ENCODE results near the gene MCM8. TPM values are rescaled to one million over a fixed set of nuclear protein-coding genes. Genes with fewer than 3 reads are reported as not detected.

The MCM8 gene
- total RNA-seq, 2 donors from 2014 or later = 26.1 to 43.0 TPM

DNA sequence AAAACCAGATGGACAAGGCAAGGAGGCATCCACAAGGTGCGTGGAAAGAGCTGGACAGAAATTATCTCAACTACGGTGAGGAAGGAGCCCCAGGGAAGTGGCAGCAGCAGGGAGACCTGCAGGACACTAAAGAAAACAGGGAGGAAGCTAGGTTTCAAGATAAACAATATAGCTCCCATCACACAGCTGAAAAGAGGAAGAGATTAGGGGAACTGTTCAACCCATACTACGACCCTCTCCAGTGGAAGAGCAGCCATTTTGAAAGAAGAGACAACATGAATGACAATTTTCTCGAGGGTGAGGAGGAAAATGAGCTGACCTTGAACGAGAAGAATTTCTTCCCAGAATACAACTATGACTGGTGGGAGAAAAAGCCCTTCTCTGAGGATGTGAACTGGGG, 27.0 kb upstream of the MCM8 start:
- Histone ChIP-seq H3K36me3 (ENCODE audit: control insufficient read depth, insufficient read depth, low read length) (no peaks in the 10 kb centered on the region), H3K27me3 (ENCODE audit: control insufficient read depth, insufficient read depth, low read length, poor library complexity, severe bottlenecking) (peaks cover 12% of the 10 kb centered on the region), H3K9me3 (ENCODE audit: control insufficient read depth, low read length) (no peaks in the 10 kb centered on the region), H3K9ac (ENCODE audit: extremely low read depth, low read length, poor library complexity, severe bottlenecking) (no peak overlapping the region), H3K27ac (ENCODE audit: low read depth, low read length) (no peak overlapping the region), H3K4me1 (ENCODE audit: control insufficient read depth, insufficient read depth, low read length) (peaks cover 14% of the 10 kb centered on the region), H3K4me3 (ENCODE audit: low read length) (no peak overlapping the region)
- 94 to 95% methylated on average over 4 to 5 of the region's 5 CpGs for WGBS, 2 experiments (ENCODE audit: insufficient coverage in 1 of 2, insufficient read length in 1 of 2)
- no peak overlapping the region for H3K27ac Mint-ChIP-seq
- peaks cover 19% of the 10 kb centered on the region for H3K27me3 Mint-ChIP-seq (ENCODE audit: insufficient read depth)
- TF ChIP-seq, protein P1, sequence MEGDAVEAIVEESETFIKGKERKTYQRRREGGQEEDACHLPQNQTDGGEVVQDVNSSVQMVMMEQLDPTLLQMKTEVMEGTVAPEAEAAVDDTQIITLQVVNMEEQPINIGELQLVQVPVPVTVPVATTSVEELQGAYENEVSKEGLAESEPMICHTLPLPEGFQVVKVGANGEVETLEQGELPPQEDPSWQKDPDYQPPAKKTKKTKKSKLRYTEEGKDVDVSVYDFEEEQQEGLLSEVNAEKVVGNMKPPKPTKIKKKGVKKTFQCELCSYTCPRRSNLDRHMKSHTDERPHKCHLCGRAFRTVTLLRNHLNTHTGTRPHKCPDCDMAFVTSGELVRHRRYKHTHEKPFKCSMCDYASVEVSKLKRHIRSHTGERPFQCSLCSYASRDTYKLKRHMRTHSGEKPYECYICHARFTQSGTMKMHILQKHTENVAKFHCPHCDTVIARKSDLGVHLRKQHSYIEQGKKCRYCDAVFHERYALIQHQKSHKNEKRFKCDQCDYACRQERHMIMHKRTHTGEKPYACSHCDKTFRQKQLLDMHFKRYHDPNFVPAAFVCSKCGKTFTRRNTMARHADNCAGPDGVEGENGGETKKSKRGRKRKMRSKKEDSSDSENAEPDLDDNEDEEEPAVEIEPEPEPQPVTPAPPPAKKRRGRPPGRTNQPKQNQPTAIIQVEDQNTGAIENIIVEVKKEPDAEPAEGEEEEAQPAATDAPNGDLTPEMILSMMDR (conservative IDR thresholded peaks at IDR 0.05) = no peak
- H3K4me3 Mint-ChIP-seq = no peak overlapping the region
- no peak for DNase-seq
- H3K4me1 Mint-ChIP-seq = peaks cover 16% of the 10 kb centered on the region
- H3K36me3 Mint-ChIP-seq (ENCODE audit: low read depth) = no peaks in the 10 kb centered on the region
- no peaks in the 10 kb centered on the region for H3K9me3 Mint-ChIP-seq

GRCh38 chr20:5925551-5925950, 24.9 kb upstream of the MCM8 start:
- peaks cover under 1% of the 10 kb centered on the region for H3K4me1 Mint-ChIP-seq
- peaks cover 13% of the 10 kb centered on the region for H3K27me3 ChIP-seq (ENCODE audit: control insufficient read depth, insufficient read depth, low read length, poor library complexity, severe bottlenecking)
- WGBS, 2 experiments (ENCODE audit: insufficient coverage in 1 of 2, insufficient read length in 1 of 2) = 87% methylated on average over 3 of the region's 3 CpGs
- no peak overlapping the region for H3K27ac ChIP-seq (ENCODE audit: low read depth, low read length)
- no peaks in the 10 kb centered on the region for H3K36me3 ChIP-seq (ENCODE audit: control insufficient read depth, insufficient read depth, low read length)
- H3K4me3 Mint-ChIP-seq = no peak overlapping the region
- DNase-seq = no peak
- H3K27ac Mint-ChIP-seq = no peak overlapping the region
- no peak overlapping the region for H3K9ac ChIP-seq (ENCODE audit: extremely low read depth, low read length, poor library complexity, severe bottlenecking)
- H3K4me1 ChIP-seq (ENCODE audit: control insufficient read depth, insufficient read depth, low read length) = peaks cover 2% of the 10 kb centered on the region
- no peak overlapping the region for H3K4me3 ChIP-seq (ENCODE audit: low read length)
- H3K9me3 ChIP-seq (ENCODE audit: control insufficient read depth, low read length) = no peaks in the 10 kb centered on the region
- H3K9me3 Mint-ChIP-seq = no peaks in the 10 kb centered on the region
- TF ChIP-seq, protein P1 (conservative IDR thresholded peaks at IDR 0.05) = no peak
- peaks cover 23% of the 10 kb centered on the region for H3K27me3 Mint-ChIP-seq (ENCODE audit: insufficient read depth)
- H3K36me3 Mint-ChIP-seq (ENCODE audit: low read depth) = no peaks in the 10 kb centered on the region

DNA sequence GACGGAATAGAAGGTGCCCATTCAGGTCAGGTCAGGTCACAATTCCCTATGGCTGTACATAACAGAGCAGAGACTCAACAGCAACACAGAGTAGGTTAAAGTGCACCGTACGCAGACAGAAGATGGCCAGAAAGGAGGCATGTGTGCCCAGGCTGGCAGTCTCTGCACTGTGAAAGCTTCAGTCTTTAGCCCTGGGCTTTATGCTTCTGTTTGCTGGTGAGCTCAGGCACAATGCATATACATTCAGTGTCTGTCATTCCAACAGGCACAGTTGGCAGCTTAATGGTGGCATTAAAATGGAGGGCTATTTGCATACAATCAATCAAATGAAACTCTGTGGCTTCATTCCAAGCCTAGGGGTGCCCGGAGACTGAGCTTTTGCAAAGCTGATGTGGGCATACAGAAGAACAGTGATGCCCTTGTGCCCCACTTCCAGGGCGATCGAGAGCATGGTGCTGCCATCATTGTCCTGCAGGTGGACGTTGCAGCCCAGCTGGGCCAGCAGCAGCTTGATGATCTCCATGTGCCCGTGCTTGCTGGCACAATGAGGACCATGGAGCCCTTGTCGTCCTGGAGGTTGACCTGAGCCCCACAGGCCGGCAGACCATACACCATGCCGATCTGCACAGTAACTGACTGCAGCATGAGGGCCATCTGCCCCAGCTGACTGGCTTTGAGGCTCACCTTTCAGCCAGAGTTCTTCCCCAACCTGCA, 22.5 kb upstream of the MCM8 start:
- Mint-ChIP-seq H3K27me3 (ENCODE audit: insufficient read depth) (peaks cover 18% of the 10 kb centered on the region), H3K9me3 (no peaks in the 10 kb centered on the region), H3K27ac (no peak overlapping the region), H3K4me1 (no peaks in the 10 kb centered on the region), H3K4me3 (no peak overlapping the region), H3K36me3 (ENCODE audit: low read depth) (no peaks in the 10 kb centered on the region)
- Histone ChIP-seq H3K27me3 (ENCODE audit: control insufficient read depth, insufficient read depth, low read length, poor library complexity, severe bottlenecking) (peaks cover 10% of the 10 kb centered on the region), H3K4me1 (ENCODE audit: control insufficient read depth, insufficient read depth, low read length) (no peaks in the 10 kb centered on the region), H3K9ac (ENCODE audit: extremely low read depth, low read length, poor library complexity, severe bottlenecking) (no peak overlapping the region), H3K9me3 (ENCODE audit: control insufficient read depth, low read length) (no peaks in the 10 kb centered on the region), H3K36me3 (ENCODE audit: control insufficient read depth, insufficient read depth, low read length) (no peaks in the 10 kb centered on the region), H3K4me3 (ENCODE audit: low read length) (no peak overlapping the region), H3K27ac (ENCODE audit: low read depth, low read length) (no peak overlapping the region)
- DNase-seq = no peak
- TF ChIP-seq, protein P1 (conservative IDR thresholded peaks at IDR 0.05) = peak; percentile 30
- 89 to 92% methylated on average over 10 to 11 of the region's 11 CpGs for WGBS, 2 experiments (ENCODE audit: insufficient coverage in 1 of 2, insufficient read length in 1 of 2)
